ENCODE results near the gene PPIH. TPM values are rescaled to one million over a fixed set of nuclear protein-coding genes. Genes with fewer than 3 reads are reported as not detected.
"Not testable (repeated sequence)": the region's sequence is repeated elsewhere in the genome, so short reads cannot be mapped to it uniquely, and the experiment has no call there.

Gene PPIH
- total and polyA plus RNA-seq, 12 donors, result 17.5 to 56.5 (median 28.6) TPM

DNA sequence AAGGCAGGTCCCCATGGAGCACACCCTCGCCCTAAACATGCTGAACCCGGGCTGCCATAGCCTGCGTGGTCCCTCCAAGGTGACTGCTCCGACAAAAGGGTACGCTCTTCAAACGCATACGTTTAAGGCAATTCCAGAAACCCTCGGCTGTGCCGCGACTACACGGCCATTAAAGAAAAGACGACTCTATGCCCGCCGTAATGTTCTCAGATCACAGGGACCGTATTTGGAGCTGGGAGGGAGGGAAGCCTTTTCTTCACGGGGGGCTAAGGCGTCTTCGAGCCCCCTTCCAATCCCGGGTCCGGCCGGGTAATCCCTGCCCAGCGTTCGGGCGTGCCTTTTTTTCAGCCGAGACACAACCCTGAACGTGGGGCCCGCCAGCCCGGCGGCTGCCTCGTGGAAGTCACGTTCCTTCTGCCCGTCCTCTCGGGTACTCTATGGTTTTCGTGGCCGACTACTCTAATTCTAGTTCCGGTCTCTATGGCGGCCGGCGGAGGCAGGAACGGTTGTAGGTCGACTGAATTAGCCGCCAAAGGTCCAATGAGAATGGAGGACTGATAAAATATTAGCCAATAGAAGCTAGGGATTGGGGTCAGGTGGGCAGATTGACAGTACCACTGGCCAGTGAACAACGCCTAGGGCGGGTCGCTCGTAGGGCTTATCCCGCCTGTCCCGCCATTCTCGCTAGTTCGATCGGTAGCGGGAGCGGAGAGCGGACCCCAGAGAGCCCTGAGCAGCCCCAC lies 23.7 kb downstream of the PPIH start, which contains the start of gene YBX1:
Gene YBX1, plus strand, starts transcription at position 678 of the 743 bp plus-strand sequence. CDS start 148 bp downstream, outside the sequence.
- intact Hi-C loops (cut with DNase I), result no loop called here
- H3K27ac ChIP-seq, result peak within 1 kb of the TSS; percentile 68 to 99 (median 88)

DNA sequence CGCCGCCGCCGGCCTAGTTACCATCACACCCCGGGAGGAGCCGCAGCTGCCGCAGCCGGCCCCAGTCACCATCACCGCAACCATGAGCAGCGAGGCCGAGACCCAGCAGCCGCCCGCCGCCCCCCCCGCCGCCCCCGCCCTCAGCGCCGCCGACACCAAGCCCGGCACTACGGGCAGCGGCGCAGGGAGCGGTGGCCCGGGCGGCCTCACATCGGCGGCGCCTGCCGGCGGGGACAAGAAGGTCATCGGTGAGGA lies 24.2 kb downstream of the PPIH start:
- DNase-seq; H3K9me3 ChIP-seq (replicated peaks in 1 of 3); H3K36me3 ChIP-seq (replicated peaks in 1 of 2); H3K27me3 ChIP-seq; intact Hi-C loops (cut with DNase I): not testable (repeated sequence)
- 0 to 2% (median 0%) methylated on average over 2 to 33 of the region's 33 CpGs for WGBS, 4 donors
- H3K4me3 ChIP-seq, result peak overlapping the region in 2 of 4 donors; percentile 84 to 95
- peak overlapping the region in 4 of 5 donors; percentile 78 to 99 (median 92) for H3K27ac ChIP-seq
- peaks cover 15 to 52% of the 10 kb centered on the region in 2 donors for H3K4me1 ChIP-seq (replicated peaks in 1 of 2)

More for the DNA sequence above, 23.7 kb downstream of the PPIH start, which contains the start of gene YBX1:
- peak within 1 kb of the TSS; percentile 60 to 95 (median 76) for H3K4me3 ChIP-seq
- peak; percentile 81 to 93 for TF ChIP-seq POLR2A (IDR thresholded peaks at IDR 0.05)
- no peak for TF ChIP-seq CTCF (IDR thresholded peaks at IDR 0.05)
- H3K27me3 ChIP-seq, result no peaks in the 10 kb centered on the region
- no peaks in the 10 kb centered on the region for H3K36me3 ChIP-seq (replicated peaks in 1 of 2)
- 0% methylated on average over 22 to 54 of the region's 54 CpGs for WGBS, 4 donors
- H3K9me3 ChIP-seq (replicated peaks in 1 of 3), result no peaks in the 10 kb centered on the region
- peaks cover 15 to 47% of the 10 kb centered on the region in 2 donors for H3K4me1 ChIP-seq (replicated peaks in 1 of 2)
- DNase-seq, result peak; percentile 97 to 99 (median 98)

DNA sequence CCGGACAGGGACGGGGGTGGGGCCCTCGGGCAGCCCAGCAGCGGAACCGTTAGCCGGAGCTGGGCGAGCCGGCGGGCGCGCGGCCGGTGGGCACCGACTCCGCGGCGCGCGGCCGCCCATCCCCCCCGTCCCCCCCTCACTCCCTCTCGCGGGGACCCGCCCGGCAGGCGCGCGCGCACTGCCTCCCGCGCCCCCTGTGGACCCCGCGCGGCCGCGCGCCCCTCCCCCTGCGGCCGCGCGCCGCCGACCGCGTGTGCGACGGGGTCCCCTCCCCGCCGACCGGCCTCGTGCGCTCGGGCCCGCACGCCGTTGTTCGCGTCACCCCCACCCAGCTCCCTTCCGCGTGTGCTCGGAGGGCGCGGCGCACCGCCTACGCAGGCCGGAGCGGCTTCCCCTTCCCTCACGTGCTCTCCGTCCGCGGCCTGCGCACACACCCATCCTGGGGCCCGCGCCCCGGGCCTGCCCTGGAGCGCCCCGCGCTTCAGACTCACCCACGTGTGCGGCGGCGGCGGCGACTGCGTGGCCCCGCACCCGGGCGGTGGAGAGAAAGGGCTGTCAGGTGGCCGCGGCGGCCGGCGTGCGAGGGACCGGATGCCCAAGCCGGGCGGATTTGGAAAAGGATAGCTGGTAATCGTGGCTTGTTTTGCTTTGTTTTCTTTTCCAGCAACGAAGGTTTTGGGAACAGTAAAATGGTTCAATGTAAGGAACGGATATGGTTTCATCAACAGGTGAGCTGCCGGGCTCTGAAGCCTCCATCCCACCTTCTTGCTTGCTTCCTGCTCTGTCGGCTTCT lies 24.7 kb downstream of the PPIH start:
- no peaks in the 10 kb centered on the region for H3K27me3 ChIP-seq
- H3K4me1 ChIP-seq (replicated peaks in 1 of 2), result peaks cover 15 to 56% of the 10 kb centered on the region in 2 donors
- no peaks in the 10 kb centered on the region for H3K36me3 ChIP-seq (replicated peaks in 1 of 2)
- DNase-seq, result peak; percentile 71 to 82 (median 77)
- TF ChIP-seq CTCF (IDR thresholded peaks at IDR 0.05) (no peak), POLR2A (IDR thresholded peaks at IDR 0.05) (peak in 1 of 2 donors; percentile 61)
- intact Hi-C loops (cut with DNase I), result no loop called here
- peak overlapping the region in 4 of 5 donors; percentile 78 to 99 (median 92) for H3K27ac ChIP-seq
- peak overlapping the region; percentile 60 to 95 (median 76) for H3K4me3 ChIP-seq
- 0 to 1% (median 0%) methylated on average over 15 to 103 of the region's 103 CpGs for WGBS, 4 donors
- H3K9me3 ChIP-seq (replicated peaks in 1 of 3), result no peaks in the 10 kb centered on the region

DNA sequence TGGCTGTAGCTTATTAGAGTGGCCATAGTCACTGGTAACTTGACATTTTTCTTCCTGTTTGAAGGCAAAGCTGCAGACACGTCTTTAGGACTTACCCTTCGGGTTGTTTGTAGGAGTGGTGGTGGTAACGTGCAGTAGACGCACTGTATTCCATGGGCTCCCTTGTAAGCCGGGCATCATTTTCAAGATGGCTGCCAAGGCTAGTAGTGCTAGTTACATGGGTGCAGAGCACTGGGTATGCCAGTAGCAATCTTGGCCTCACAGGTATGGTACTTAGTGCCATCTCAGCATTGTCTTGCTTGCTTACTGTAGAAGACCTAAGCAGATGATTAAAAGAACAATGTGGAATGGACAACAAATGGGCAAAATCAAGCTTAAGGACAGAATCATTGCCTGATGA lies 25.9 kb downstream of the PPIH start:
- Histone ChIP-seq H3K36me3 (replicated peaks in 1 of 2) (no peaks in the 10 kb centered on the region), H3K27me3 (no peaks in the 10 kb centered on the region), H3K9me3 (replicated peaks in 1 of 3) (no peaks in the 10 kb centered on the region), H3K27ac (no peak overlapping the region), H3K4me3 (peak overlapping the region in 1 of 4 donors; percentile 95), H3K4me1 (replicated peaks in 1 of 2) (peaks cover 15 to 66% of the 10 kb centered on the region in 2 donors)
- intact Hi-C loops (cut with DNase I), result no loop called here
- no peak for DNase-seq
- WGBS, 4 donors, result 37 to 54% (median 49%) methylated on average over 5 of the region's 5 CpGs
- TF ChIP-seq POLR2A (IDR thresholded peaks at IDR 0.05), result no peak
- no peak for TF ChIP-seq CTCF (IDR thresholded peaks at IDR 0.05)

All from adrenal gland (tissue), 12 donors.